ENCODE data around the gene JAG1.

JAG1 gene

DNA sequence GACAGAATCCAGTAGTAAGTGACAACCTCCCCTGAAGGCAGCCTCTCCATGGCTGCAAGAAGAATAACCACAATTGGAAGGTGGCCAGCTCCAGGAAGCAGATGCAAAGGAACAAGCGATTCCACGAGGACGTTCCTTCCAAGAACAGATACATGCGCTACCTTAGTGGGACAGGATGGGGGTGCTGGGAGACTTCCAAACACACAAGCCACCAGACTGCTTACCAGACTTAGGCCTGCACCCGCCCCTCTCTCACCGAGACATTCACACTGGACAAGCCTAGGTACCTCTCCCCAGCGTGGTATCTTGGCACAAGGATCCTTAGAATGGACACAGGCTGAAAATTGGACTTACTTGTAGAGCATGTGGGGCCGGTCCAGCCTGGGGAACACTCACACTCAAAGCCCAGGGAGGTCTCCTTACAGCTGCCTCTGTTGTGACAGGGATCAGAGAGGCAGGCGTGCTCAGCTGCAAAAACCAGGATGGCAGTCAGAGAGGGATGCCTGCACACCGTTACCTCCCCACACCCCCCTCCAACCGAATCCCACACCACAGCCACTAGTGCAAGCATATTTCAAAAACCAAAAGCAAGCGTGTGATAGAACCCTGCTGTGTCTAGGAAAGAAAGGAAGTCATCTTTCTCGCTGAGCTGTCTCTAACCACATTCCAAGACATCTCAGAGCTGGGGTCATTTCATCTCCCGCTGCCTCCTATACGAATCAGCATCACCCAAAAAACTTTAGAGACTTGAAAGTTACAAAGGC, 22.4 kb downstream of the JAG1 start:
- no peak for DNase-seq

DNA sequence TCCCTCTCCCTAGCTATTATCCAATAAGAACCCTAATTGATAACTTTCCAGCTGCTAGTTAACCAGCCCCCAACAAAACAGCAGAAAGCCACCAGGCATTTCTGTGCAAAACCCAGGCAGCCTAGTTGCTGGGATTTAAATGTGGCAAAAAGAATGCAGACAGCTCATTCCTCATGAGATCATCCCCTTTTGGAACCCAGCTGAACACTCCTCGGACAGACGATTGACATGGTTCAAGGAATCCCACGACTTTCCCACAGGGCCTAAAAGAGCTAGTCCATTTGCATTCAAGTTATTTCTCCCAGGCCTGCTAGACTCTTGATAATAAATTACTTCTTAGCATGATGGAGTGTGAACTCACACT, 24.0 kb downstream of the JAG1 start:
- DNase-seq: no peak

DNA sequence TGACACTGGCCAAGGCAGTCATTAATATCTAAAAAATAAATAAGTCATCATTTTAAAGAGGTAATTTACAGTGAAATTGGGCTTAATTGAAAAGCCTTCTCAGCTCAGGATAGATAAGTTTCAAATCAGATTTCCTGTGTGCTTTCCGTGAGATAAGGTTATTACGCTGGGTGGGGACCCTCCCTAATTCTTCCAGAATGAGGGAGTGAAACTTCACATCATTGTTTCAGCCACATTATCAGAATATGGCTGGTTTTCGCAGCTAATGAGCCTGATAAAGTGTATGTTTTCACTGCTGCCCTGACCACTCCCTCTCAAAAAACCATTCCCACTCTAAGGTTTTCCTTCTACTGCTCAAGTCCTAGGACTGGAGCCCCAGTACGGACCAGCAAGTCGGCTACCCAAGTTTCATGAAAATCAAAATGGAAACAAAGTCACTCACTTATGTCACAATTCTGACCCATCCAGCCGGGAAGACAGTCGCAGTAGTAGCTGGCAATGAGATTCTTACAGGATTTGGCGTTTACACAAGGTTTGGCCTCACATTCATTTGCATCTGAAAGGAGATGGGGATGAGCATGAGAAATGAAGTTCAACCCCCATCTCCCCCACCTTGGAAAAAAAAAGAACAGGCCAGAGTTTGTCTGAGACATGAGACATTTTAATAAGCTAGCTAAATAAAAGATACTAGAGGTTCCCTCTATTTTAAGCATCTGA, 24.6 kb downstream of the JAG1 start:
- no peak for DNase-seq

DNA sequence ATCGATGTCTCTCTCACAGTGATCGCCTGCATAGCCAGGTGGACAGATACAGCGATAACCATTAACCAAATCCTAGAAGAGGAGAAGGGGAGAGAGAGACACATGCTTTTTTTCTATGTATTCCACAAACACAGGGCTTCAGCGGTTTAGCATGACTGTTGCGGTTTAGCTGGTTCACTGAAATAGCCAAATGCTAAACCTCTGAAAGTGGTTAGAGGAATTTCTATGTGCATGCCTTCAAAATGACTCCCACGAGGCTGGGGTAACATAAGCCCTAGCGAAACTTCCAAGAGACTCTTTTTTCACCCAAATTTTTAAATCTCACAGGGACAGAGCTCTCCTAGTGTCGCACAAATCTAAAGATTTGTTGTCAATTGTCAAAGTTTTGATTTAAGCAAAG, 25.1 kb downstream of the JAG1 start:
- DNase-seq: no peak

DNA sequence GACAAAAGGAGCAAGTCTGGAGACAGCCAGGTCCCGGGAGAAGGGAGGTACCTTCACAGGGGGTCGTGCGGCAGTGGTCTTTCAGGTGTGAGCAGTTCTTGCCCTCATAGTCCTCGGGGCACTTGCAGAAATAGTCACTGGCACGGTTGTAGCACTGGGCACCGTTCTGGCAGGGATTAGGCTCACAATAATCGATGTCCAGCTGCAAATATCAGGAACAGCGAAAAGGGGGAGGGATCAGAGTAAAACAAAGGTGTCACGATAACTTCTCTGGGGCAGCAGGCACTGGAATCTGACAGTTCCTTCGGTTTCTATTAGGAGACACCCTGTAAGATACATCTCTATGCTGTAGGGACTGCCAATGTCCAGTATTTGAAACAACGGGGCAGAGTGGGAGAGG, 25.9 kb downstream of the JAG1 start:
- DNase-seq: no peak

DNA sequence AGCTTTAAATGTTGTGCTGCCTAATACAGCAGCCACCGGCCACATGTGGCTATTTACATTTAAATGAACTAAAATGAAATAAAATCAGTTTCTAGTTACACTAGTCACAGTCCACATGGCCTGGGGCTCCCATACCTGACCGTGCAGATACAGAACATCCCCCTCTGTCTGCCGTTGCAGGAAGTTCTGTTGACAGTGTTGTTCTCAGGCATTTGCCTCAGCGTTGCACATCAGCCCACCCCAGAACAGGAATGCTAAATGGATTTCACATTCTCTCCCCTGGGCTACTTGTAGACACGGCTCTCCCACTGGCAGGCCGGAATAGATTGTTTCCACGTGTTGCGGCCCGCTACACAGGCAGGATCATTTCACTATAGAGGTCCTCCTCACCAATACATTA, 26.3 kb downstream of the JAG1 start:
- DNase-seq: no peak

DNA sequence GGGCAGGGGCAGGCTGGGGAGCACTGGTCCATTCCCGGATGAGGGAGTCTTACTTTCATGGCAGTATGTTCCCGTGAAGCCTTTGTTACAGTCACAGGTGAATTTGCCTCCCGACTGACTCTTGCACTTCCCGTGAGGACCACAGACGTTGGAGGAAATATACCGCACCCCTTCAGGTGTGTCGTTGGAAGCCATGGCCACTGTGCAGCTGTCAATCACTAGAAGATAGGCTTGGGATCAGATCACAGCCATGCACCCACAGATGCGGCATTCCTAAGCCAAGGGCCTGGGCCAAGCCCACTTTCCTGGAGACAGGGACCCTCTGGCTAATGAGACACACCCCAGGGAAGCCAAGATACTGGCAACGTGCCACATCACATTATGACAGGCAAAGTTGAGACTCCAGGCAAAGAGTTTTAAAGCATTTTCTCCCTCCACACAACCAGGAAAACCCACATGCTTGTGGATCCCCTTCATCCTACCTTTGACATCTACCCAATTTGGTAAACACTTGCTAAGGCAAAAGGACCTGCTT, 26.8 kb downstream of the JAG1 start:
- no peak for DNase-seq

DNA sequence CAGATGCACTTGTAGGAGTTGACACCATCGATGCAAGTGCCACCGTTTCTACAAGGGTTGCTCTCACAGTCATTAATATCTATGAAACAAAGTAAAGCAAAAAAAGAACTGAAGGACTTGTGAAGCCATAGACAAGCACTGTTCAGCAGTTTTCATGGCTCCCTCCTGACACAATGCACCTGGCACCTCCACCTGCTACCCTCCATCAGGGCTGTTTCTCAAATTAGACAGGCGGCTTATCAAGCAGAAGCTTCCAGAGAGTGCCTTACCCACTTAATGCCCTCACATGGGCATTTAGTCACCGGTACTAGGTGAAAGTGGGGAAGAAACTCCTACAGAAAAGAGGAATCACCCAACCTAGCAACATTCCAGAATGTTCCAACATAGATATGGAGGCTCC, 27.8 kb downstream of the JAG1 start:
- no peak for DNase-seq

DNA sequence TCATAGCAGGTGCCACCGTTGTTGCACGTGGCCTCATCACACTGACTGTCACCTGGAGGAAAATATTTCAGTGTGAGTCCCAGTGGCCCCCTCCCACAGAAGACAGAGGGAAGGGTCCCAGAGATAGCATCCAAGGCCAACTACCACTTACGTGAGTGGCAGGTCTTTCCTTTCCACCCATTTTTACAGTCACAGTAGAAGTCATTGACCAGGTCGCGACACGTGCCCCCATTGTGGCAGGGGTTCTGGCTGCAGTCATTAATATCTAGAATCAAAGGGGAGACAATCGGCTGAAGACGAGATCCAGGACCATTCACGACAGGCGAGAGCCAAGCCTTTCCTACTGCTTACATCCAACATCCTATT, 28.6 kb downstream of the JAG1 start:
- DNase-seq: no peak

DNA sequence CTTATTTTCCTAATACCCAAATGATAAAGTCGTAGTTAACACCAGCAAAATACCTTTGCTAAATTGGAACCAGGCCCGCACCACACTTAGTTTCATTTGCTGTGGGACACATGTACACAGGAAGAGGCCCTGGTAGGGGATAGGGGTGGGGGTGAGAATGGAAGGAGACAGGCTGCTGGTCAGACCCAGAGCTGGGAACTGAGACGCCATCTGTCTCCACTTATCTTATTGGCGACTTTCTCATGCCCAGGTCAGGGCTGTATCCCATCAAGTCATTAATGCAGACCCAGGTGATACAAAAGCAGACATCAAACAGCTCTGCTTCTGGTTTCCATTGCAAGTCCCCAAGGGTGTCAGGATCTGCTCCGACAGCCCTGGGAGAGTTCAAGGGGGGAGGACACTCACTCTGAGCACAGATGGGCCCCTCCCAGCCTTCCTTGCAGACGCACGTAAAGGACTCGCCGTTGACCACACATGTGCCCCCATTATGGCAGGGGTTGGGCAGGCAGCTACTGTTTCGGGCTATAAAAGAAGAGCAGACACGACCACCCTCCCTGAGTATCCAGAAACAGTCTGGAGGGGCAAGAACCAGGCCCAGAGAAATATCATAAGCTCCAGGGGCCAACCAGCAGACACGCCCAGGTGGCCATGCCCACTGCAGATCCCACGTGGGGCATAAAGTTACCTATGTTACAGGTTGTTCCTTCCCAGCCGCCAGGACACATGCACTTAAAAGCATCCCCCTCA, 29.2 kb downstream of the JAG1 start:
- no peak for DNase-seq

DNA sequence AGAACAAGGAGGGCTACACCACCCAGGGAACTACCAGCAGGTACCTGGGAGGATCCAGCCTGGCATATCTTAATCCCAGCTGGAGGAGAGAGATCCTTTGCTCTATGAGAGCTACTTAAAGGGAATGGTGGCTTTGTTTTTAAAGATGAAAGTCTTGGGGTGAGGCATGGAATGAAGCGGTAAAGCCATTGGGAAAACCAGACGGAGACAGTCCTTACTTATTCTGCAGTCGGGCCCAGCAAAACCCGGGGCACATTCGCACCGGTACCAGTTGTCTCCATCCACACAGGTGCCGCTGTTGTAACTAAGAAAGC, 30.3 kb downstream of the JAG1 start:
- no peak for DNase-seq

DNA sequence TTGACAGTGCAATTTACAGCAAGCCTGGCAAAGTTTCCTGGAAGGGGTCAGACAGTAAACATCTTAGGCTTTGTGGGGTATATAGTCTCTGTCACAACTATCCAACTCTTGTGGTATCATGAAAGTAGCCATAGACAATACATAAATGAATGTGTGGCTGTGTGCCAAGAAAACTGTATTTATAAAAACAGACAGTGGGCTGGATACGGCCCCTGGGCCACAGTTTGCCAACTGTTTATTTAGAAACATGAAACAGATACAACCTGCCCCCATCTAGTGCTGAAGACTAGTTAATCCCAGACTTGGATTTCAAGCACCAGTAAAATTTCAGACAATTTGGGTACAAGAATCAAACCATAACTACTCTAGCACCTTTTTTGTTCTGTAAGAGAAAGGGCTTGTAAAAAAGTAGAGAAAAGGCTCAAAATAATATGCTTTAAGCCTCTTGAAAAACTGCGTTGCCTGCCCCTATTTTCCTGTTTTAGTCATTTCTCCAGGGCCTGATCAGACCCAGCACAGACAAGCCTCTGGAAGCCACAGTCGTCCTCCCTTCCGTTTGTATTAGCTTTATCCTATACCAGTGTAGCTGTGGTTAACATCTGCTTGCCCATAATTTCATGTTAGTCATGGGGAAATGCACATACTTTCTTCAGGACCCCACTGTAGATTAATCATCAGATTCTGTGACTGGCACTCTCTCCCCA, 30.8 kb downstream of the JAG1 start:
- no peak for DNase-seq

DNA sequence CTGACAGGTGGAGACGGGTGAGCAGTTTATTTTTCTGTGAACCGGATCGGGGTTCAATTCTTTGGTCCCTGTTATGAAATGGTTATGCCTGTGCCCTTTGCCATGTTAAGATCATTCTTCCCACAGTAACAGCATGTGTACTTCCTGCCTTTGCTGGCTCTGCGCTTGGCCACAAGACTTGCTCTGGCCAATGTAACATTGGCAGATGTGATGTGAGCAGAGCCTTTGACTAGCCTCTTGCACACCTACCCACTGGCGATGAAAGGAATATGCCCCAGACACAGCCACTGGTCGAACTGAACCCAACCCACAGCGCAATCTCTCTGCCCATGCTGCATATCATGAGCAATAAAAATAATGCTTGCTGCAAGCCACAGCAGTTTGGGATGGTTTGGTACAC, 31.9 kb downstream of the JAG1 start:
- no peak for DNase-seq

DNA sequence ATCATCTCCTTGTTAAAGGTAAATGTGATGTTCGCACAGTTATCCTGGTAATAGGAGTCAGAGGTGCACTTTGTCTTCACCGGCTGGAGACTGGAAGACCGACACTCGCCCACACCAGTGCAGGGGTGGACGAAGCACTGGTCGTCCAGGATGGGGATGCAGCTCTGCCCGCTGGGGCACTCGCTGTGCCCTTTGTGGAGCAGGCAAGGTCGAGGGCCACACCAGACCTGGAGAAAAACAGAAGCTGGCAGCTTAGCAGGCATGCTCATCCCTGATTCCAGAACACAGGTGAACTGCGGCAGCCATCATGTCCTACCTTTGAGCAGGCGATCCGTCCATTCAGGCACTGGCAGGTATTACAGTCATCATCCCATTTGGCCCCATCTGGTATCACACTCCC, 32.3 kb downstream of the JAG1 start:
- DNase-seq: no peak

DNA sequence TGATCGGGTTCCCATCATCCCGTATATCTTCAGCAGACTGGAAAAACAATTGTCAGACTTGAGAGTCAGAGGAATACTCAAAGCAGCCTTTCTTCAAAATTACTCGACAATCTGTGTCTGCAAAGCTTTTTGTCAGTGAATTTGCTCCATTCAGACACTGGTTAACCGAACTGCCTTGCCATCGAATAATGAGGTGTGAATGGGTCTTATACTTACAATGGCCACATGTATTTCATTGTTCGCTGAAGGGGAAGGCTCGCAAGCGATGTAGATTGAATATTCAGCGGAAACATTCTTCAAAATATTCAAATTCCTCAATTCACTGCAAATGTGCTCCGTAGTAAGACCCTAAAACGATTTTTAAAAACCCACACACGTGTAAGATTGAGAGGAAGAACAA, 32.9 kb downstream of the JAG1 start:
- DNase-seq: no peak

DNA sequence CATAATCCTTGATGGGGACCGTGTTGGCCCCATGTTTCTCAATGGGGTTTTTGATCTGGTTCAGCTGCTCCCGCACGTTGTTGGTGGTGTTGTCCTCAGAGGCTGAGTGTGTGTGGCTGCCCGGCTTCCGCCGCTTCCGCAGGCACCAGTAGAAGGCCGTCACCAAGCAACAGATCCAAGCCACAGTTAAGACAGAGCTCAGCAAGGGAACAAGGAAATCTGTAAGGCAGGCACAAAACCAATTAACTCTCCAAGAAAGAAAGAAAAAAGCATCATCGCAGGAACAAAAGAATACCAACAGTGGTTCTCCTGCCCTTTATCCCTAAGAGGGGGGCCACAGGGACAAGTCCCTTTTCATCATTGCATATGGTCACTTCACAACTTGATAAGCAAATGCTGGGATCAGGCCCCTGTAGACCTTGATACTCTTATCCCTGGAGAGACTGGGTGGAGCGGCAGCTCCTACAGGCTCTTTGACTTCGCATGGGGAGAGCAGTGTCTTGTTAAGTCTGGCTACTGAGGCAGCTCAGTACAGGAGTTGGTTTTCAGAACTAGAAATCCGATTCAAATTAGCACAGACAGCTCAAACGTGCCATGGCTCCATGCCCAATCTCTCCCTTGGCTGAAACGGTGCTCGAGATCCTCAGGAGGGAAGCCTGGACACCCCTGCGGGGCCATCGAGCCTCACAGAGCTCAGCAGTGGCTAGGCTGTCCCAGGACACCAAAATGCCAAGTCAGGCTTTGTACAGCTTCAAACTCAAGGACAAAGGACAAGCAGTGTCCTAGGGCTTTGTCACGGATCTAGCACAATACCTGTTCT, 33.9 kb downstream of the JAG1 start:
- no peak for DNase-seq

DNA sequence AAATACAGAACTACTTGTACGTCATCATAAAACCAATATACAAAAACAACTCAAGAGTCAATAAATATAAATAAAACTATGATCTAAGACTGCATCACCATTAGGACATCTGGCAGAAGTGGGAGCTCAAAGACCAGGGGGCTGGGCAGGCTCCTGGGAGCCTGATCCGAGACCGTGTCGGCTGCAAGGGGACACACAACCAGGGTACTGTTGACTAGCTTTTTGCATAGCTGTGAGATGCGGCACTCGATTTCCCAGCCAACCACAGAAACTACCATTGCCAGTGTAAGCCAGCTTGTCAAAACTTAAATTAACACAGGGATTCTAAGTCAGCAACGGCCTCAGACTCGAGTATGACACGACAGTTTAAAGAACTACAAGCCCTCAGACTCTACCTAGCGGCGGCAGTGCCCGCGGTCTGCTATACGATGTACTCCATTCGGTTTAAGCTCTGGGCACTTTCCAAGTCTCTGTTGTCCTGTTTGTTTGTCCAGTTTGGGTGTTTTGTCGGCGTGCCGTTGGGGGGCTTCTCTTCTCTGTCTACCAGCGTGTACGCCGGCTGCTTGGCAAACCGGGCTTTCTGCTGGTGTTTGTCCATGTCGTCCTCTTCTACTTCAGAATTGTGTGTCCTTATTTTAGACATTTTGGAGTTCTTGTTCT, 34.6 kb downstream of the JAG1 start:
- no peak for DNase-seq

DNA sequence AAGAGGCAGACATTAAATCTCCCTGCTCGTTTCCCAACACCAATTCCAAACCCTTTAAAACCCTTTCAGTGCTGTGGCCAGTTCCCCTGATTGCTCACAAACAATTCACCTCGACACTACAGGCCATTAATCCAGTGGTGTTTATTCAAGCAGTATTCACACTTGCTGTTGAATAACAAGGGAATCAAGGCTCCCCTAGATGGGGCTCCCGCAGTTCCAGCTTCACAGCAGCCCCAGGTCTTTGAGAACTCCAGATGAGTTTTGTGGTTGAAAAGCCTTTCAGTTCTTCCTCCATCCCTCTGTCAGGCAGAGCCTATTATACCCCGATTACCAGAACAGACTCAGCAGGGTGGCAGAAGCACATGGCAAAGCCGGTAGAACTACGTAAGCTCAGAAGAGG, 36.2 kb downstream of the JAG1 start:
- no peak for DNase-seq

DNA sequence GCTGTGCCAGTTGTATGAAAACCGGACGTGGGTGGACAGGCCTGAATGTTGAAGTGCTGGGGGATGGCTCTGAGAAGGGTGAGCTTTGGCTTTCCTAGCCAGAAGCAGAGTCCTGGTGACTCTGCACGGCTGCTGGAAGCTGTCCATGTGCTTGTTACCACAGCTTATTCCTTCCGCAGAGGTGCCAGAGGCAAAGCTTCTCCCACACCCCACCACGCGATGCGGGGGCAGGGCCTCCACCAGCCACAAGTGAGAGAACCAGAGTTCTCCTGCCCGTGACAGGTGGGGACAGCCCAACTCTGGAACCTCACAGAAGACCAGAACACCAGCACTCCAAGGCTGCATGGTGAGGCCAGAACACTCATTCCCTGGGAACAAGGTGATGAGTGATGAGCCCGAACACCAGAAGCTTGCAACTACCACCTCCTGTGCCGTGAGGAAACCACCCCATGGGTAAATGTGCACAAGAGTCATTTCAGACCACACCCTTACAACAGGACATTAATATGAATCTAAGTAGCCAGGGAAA, 36.7 kb downstream of the JAG1 start:
- no peak for DNase-seq

DNA sequence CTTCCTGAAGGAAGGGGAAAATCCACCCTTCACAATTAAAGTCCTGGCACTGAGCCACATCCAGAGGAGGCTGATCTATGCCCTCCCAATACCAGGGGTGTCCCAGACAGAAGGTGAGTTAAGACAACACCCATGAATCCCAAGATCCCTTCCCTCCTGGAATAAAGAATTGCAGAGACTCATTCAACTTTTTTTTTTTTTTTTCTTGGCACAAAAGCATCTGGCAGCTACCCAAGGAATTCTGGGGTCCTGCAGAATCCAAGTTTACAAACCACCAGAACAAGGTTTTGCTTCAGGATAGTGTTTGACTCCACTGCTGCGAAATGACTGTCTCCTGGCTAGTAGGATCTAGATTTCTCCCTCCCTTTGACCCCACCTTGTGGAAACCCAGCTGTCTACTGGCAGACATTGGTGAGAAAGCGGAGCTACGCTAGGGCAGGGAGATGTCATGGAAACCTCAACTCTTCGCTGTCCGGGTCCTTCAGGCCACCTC, 37.4 kb downstream of the JAG1 start:
- DNase-seq: no peak

DNA sequence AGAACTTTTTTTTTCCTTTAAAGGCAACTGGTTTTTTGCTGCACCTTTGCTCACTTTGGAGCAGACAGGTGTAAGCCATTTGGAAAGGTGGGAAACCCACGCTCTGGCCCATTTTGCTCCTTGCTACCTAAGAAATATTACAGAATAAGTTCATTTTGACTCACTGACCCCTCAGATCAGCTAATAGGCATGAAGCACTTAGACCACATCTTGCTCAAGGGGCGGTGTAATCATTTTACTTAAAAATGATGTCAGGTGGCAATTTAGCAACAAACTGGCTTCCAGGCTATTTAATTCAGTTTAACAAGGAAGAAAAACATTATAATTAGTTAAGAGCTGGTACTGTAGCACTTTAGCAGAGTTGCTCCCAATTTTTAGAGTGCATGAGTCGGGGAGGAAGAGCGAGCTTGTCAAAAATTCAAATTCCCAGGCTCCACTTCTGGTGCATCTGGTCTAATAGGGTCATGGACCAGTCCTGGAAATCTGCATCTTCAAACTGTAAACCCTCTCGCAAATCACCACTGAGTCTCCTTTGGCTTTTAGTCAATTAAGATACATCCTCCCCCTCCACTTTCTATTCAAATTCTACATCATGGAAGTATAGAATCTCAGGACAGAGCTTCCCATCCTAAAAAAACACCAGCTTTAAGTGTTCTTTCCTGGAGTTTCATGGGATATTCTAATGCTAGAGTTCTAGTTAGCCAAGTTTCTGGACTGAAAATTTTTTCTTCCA, 38.2 kb downstream of the JAG1 start:
- DNase-seq: no peak

Data from NCI-H187 treated with DMSO at 0.1 percent for 48 hours (cell line).